GM23248 (cell line): ENCODE results near the gene CACNG3. TPM values are rescaled to one million over a fixed set of nuclear protein-coding genes. Genes with fewer than 3 reads are reported as not detected.

Experiments used
- DNase-seq: peaks from one replicate; pipeline ENCODE4 v3.0.0-alpha.2; 2015
- H2AFZ ChIP-seq: fragments of 200-600 bp; sonication (generic); 2 replicates; pipeline ENCODE4 v1.6.1; 2016; ENCODE audit warnings: antibody characterized with exemption
- H3F3A ChIP-seq: fragments of 200-600 bp; sonication (generic); 2 replicates; pipeline ENCODE4 v1.6.1; 2016; ENCODE audit warnings: mild to moderate bottlenecking, antibody characterized with exemption, mixed run types; ENCODE audit not compliant: insufficient read depth
- H3K27ac ChIP-seq: fragments of 200-600 bp; sonication (generic); 2 replicates; pipeline ENCODE4 v1.5.1; 2016; ENCODE audit warnings: mild to moderate bottlenecking
- H3K27me3 ChIP-seq: fragments of 200-600 bp; sonication (generic); replicated peaks from 2 replicates; pipeline ENCODE4 v1.6.1; 2016; ENCODE audit warnings: mild to moderate bottlenecking; ENCODE audit not compliant: insufficient read depth
- H3K36me3 ChIP-seq: fragments of 200-600 bp; sonication (generic); 2 replicates; pipeline ENCODE4 v1.6.1; 2016; ENCODE audit warnings: low read depth, mild to moderate bottlenecking
- H3K4me1 ChIP-seq: fragments of 200-600 bp; sonication (generic); 2 replicates; pipeline ENCODE4 v1.6.1; 2016; ENCODE audit warnings: mild to moderate bottlenecking; ENCODE audit not compliant: insufficient read depth
- H3K4me2 ChIP-seq: fragments of 200-600 bp; sonication (generic); one replicate; pipeline ENCODE4 v1.6.1; 2016; ENCODE audit warnings: mild to moderate bottlenecking; ENCODE audit not compliant: unreplicated experiment
- H3K4me3 ChIP-seq: fragments of 200-600 bp; sonication (generic); 2 replicates; pipeline ENCODE4 v1.5.1; 2016; ENCODE audit warnings: mild to moderate bottlenecking
- H3K79me2 ChIP-seq: fragments of 200-600 bp; sonication (generic); 2 replicates; pipeline ENCODE4 v1.6.1; 2016; ENCODE audit warnings: mild to moderate bottlenecking; ENCODE audit not compliant: insufficient read depth
- H3K9ac ChIP-seq: fragments of 200-600 bp; sonication (generic); 2 replicates; pipeline ENCODE4 v1.6.1; 2016; ENCODE audit warnings: mild to moderate bottlenecking
- H3K9me2 ChIP-seq: fragments of 200-600 bp; sonication (generic); 2 replicates; pipeline ENCODE4 v1.6.1; 2016; ENCODE audit warnings: mixed run types, mild to moderate bottlenecking, moderate library complexity; ENCODE audit not compliant: insufficient read depth
- H3K9me3 ChIP-seq: fragments of 200-600 bp; sonication (generic); one replicate; pipeline ENCODE4 v1.6.1; 2017; ENCODE audit warnings: low read depth
- H4K20me1 ChIP-seq: fragments of 200-600 bp; sonication (generic); 2 replicates; pipeline ENCODE4 v1.6.0; 2016; ENCODE audit not compliant: insufficient read depth
- EZH2 ChIP-seq: fragments of 200-600 bp; sonication (generic); IDR thresholded peaks from 2 replicates; pipeline ENCODE4 v1.6.1; 2018; ENCODE audit warnings: antibody characterized with exemption, mild to moderate bottlenecking; ENCODE audit not compliant: insufficient read depth, poor library complexity, severe bottlenecking
- EZH2phosphoT487 ChIP-seq: fragments of 200-600 bp; sonication (generic); IDR thresholded peaks from 2 replicates; pipeline ENCODE4 v1.6.1; 2018; ENCODE audit warnings: antibody characterized with exemption, moderate library complexity, mild to moderate bottlenecking, low read depth; ENCODE audit not compliant: insufficient read depth
- WGBS, 2 experiments: methylation state at CpG; one replicate each; pipeline ENCODE4 v1.1.6; 2015 to 2017; ENCODE audit warnings: low lambda C conversion rate in 2 of 2, low coverage in 1 of 2; ENCODE audit errors: missing lambda C conversion rate in 2 of 2; 5-methylcytosine and 5-hydroxymethylcytosine counted together
- in situ Hi-C: fragments of 300-500 bp; cut with MboI; formaldehyde crosslinking; loops from 2 replicates; pipeline ENCODE4 v1.15.0; 2020
- polyA plus RNA-seq: library from polyadenylated mRNA; unstranded; fragments of >200 nt; fragmentation: Nextera tagmentation; extraction: Ambion mirVana; gene quantifications from 2 replicates; pipeline ENCODE4 v1.2.1, GENCODE V29; 2016
- total RNA-seq: library from RNA; depleted of rRNA; stranded (reverse); fragments of >200 nt; shearing (Covaris generic); gene quantifications from 2 replicates; pipeline ENCODE4 v1.2.3, GENCODE V29; 2014

CACNG3 gene
- total and polyA plus RNA-seq, 2 experiments from 2014 or later = not detected

GRCh38 chr16:24359490-24359889 lies 103.4 kb downstream of the CACNG3 start:
- no peaks in the 10 kb centered on the region for H3K9me2 ChIP-seq
- no peaks in the 10 kb centered on the region for H3K27me3 ChIP-seq
- no peak for TF ChIP-seq EZH2
- TF ChIP-seq EZH2phosphoT487 = no peak
- H4K20me1 ChIP-seq = no peaks in the 10 kb centered on the region
- DNase-seq = no peak
- no peak overlapping the region for H3K27ac ChIP-seq
- no peak overlapping the region for H3K9ac ChIP-seq
- H3F3A ChIP-seq = no peaks in the 10 kb centered on the region
- H3K4me1 ChIP-seq = no peaks in the 10 kb centered on the region
- no peak overlapping the region for H3K4me3 ChIP-seq
- H3K36me3 ChIP-seq = no peaks in the 10 kb centered on the region
- H3K9me3 ChIP-seq = no peaks in the 10 kb centered on the region
- in situ Hi-C loops = no loop called here
- H3K79me2 ChIP-seq = no peaks in the 10 kb centered on the region
- H3K4me2 ChIP-seq = no peak overlapping the region
- H2AFZ ChIP-seq = no peak overlapping the region

- 9 to 12% methylated on average over 4 of the region's 4 CpGs for WGBS, 2 experiments
- Histone ChIP-seq H3K9me3 (no peaks in the 10 kb centered on the region), H3K4me2 (no peak overlapping the region), H3K79me2 (no peaks in the 10 kb centered on the region), H3K36me3 (no peaks in the 10 kb centered on the region), H3F3A (no peaks in the 10 kb centered on the region), H3K9ac (no peak overlapping the region), H4K20me1 (no peaks in the 10 kb centered on the region), H3K4me1 (no peaks in the 10 kb centered on the region), H2AFZ (no peak overlapping the region), H3K27ac (no peak overlapping the region), H3K4me3 (no peak overlapping the region), H3K27me3 (no peaks in the 10 kb centered on the region), H3K9me2 (no peaks in the 10 kb centered on the region)
- in situ Hi-C loops = no loop called here
- TF ChIP-seq EZH2 = no peak
- TF ChIP-seq EZH2phosphoT487 = no peak
- DNase-seq = no peak
Observed at GRCh38 chr16:24360936-24361335, 104.8 kb downstream of the CACNG3 start.

GRCh38 chr16:24364596-24364995 lies 108.5 kb downstream of the CACNG3 start:
- Histone ChIP-seq H3K27ac (no peak overlapping the region), H4K20me1 (no peaks in the 10 kb centered on the region), H3K36me3 (no peaks in the 10 kb centered on the region), H3K9me2 (no peaks in the 10 kb centered on the region), H3K4me2 (no peak overlapping the region), H3K9me3 (no peaks in the 10 kb centered on the region), H3K4me1 (no peaks in the 10 kb centered on the region), H3K27me3 (no peaks in the 10 kb centered on the region), H3K79me2 (no peaks in the 10 kb centered on the region), H2AFZ (no peak overlapping the region), H3F3A (no peaks in the 10 kb centered on the region), H3K4me3 (no peak overlapping the region), H3K9ac (no peak overlapping the region)
- TF ChIP-seq EZH2 (no peak), EZH2phosphoT487 (no peak)
- no peak for DNase-seq
- in situ Hi-C loops = no loop called here
- 24 to 25% methylated on average over 7 of the region's 7 CpGs for WGBS, 2 experiments

GRCh38 chr16:24367186-24367710 lies 111.1 kb downstream of the CACNG3 start:
- Histone ChIP-seq H4K20me1 (no peaks in the 10 kb centered on the region), H2AFZ (no peak overlapping the region), H3K36me3 (no peaks in the 10 kb centered on the region), H3K4me2 (no peak overlapping the region), H3K27ac (no peak overlapping the region), H3K4me3 (no peak overlapping the region), H3K9me3 (no peaks in the 10 kb centered on the region), H3K27me3 (no peaks in the 10 kb centered on the region), H3K9me2 (no peaks in the 10 kb centered on the region), H3K79me2 (no peaks in the 10 kb centered on the region), H3K4me1 (no peaks in the 10 kb centered on the region), H3K9ac (no peak overlapping the region), H3F3A (no peaks in the 10 kb centered on the region)
- no peak for TF ChIP-seq EZH2
- no peak for TF ChIP-seq EZH2phosphoT487
- 13 to 16% methylated on average over 5 of the region's 5 CpGs for WGBS, 2 experiments
- peak; percentile 4 for DNase-seq
- in situ Hi-C loops = no loop called here

GRCh38 chr16:24372824-24373223 lies 116.7 kb downstream of the CACNG3 start:
- Histone ChIP-seq H2AFZ (no peak overlapping the region), H3K9ac (no peak overlapping the region), H3K79me2 (no peaks in the 10 kb centered on the region), H4K20me1 (no peaks in the 10 kb centered on the region), H3K27me3 (no peaks in the 10 kb centered on the region), H3K4me2 (no peak overlapping the region), H3K27ac (no peak overlapping the region), H3K4me3 (no peak overlapping the region), H3F3A (no peaks in the 10 kb centered on the region), H3K4me1 (no peaks in the 10 kb centered on the region), H3K9me3 (no peaks in the 10 kb centered on the region), H3K36me3 (no peaks in the 10 kb centered on the region), H3K9me2 (no peaks in the 10 kb centered on the region)
- in situ Hi-C loops = no loop called here
- no peak for DNase-seq
- TF ChIP-seq EZH2 (no peak), EZH2phosphoT487 (no peak)
- WGBS, 2 experiments = 31 to 38% methylated on average over 5 of the region's 5 CpGs
